22Rv1 (cell line): ENCODE data around the gene TNFSF12.

Source experiments
- CTCF ChIP-seq: fragments of 450-650 bp; IDR thresholded peaks from 2 replicates; pipeline ENCODE4 v1.5.1; 2017; ENCODE audit warnings: mild to moderate bottlenecking
- ZFX ChIP-seq: fragments of 450-650 bp; IDR thresholded peaks from 2 replicates; pipeline ENCODE4 v1.6.1; 2017; ENCODE audit warnings: antibody characterized with exemption, borderline replicate concordance

GRCh38 chr17:7577327-7578199 is 28.7 kb downstream of the TNFSF12 start:
- TF ChIP-seq CTCF (no peak), ZFX (no peak)
